ENCODE data around the gene ADAMTS13.

The ADAMTS13 gene

GRCh38 chr9:133472277-133472645 is 50.1 kb downstream of the ADAMTS13 start:
- DNase-seq (ENCODE audit: low spot score): no peak

GRCh38 chr9:133472753-133473378 is 50.7 kb downstream of the ADAMTS13 start:
- no peak for DNase-seq (ENCODE audit: low spot score)

DNA sequence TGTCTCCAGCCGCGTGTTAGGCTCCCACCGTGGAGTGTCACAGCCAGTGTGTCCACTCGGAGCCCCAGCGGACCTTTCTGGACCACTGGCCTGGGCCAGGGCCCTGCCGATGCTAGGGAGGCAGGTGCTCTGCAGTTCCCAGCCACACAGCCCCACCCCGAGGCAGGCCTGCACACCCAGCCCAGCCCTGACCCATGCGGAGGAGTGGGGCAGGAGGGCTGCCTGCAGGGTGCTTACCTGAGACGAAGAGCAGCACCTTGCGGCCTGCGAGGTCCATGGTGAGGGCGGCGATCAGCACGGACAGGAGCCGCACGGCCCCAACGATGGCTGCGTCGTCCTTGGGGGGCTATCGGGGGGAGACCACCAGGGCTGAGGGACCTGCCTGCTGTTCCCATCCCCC is 51.6 kb downstream of the ADAMTS13 start:
- DNase-seq (ENCODE audit: low spot score): no peak

DNA sequence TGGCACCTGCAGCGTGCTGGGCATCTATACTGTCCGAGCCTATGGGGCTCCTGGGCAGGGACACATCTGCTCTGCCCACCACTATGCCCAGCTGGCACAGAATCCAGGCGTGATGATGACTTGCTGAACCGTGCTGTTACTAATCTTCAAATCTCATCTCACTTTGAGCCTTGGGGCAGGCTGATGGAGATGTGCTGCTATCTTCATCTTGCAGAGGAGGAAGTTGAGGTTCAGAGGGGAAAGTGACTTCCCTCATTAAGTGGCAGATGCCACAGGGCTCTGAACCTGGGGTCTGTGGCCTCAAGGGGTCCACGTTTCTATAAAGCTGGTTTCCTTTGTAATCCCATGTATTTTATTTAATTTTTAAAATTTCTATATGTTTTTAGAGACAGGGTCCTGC is 52.0 kb downstream of the ADAMTS13 start:
- DNase-seq (ENCODE audit: low spot score): no peak

- DNase-seq (ENCODE audit: low spot score): no peak
These were observed 52.7 kb downstream of the ADAMTS13 start for GRCh38 chr9:133474853-133475252.

- no peak for DNase-seq (ENCODE audit: low spot score)
These were observed 53.3 kb downstream of the ADAMTS13 start for GRCh38 chr9:133475292-133476012.

DNA sequence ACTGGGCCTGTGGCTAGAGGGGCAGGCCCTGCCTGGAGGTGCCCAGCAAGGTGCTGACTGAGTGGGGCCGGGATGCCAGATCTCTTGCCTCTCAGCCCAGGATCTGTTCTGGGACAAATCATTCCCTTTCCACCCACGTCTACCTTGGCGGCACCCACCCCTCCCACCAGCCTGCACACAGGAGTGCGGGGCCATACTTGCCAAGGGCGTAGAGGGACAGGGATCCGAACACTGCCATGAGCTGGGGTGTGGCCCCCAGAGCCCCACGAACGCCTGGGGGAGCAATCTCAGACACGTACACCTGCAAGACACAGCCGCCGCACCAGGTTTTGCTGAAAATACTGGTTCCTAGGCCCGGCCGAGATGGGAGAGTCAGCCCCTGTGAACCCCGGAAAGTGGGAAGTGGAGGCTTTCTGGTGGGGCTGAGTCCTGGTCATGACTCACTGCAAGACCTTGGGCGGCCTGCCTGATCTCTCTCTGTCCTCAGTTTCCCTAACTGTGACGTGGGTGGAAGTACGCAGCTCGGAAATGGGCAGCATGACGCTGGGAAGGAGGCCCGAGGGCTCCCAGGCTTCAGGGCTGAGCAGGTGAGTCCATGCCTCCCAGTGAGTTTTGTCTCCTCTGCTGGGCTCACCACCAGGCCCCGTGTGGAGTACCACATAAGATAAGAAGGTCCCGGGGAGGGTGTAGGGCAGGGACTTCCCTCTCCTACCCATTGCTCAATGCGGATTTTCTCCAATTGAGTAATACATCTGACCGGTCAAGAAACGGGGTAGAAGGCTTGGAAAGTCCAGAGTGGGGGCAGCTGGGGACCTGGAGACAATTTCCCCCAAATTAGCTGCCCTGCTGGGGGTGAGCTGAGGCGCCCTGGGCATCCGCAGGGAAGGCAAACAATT is 54.1 kb downstream of the ADAMTS13 start:
- no peak for DNase-seq (ENCODE audit: low spot score)

- no peak for DNase-seq (ENCODE audit: low spot score)
These were observed 54.8 kb downstream of the ADAMTS13 start for GRCh38 chr9:133476941-133477340.

GRCh38 chr9:133477461-133477860 is 55.3 kb downstream of the ADAMTS13 start:
- DNase-seq (ENCODE audit: low spot score): no peak

DNA sequence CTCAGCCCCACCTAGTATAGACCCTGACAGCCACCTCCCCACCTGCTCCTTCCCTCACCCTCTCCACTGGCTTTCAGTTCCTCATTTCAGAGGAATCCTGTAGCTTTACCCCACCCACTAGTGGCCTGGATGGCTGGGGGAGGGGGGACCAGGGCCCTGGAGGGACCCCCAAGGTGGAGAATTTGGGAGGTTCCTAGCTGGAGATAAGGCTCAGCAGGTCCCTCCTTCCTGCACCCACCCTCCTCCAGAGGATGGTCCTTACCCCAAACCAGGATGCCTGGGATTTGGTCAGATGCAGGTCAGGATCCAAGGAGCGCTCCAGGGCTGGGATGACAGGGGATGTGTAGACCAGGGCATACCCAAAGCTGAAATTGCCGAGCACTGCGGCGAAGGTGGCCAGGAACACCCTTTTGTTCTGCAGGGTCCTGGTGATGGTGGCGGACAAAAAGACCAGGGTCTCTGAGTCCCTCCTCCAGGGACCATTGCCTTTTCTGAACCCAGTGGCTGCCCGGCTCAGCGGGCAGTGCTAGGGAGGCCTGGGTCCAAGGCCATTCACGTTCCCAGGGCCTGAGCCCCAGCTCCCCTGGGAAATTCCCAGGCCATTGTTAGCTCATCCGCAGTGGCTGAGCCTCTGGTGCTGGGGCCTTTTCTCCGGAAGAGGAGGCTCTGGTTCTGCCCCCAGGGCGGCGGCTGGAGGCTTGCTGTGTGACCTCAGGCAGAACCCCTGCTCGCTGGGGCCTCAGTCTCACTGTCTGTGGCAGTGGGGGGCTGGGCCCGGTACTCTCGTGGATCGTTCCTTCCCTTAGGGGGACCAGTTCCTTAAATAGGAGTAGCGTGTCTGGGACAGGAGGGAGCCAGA is 56.1 kb downstream of the ADAMTS13 start:
- DNase-seq (ENCODE audit: low spot score): no peak

DNA sequence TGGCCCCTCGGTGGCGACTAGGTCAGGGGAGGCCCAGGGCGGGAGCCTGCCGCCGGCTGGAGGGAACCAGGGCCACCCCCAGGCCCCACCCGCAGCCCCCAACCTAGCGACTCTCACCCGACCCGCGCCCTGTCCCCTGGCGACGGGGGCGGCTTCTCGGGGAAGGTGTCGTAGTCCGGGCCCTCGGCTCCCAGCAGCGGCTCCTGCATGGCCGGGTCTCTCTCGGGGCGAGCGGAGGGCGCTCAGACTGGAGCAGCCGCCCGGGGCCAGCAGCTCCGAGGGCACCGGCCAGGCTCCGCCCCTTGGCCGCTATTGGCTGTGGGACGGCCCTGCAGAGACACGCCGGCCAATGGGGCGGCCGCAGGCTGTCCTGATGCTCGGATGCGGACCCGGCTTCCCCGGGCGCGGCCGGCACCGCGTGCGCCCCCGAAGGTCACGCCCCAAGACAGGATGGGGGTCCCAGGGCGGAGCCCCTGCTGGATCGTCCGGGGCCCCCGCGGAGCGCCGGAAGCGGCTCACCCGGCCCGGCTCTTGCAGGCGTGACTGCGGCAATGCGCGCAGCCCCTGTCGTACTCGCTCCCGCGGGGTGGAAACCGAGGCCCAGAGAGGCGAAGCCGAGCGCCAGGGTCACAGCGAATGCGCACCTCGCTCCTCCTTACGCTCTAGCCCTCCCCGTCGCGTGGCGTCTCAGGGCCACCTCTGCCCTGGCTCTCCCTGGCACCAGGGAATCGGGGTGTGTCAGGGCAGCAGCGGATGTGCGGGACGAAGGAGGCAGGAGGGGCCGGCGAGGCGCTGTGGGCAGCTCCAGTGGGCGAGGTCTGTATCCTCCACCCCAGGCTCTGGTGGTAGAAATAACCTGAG is 56.9 kb downstream of the ADAMTS13 start, which contains the start of gene SLC2A6:
Gene SLC2A6, minus strand, starts transcription at position 249 of the 861 bp plus-strand sequence. Its CDS starts 40 bp downstream, at position 209.
- DNase-seq (ENCODE audit: low spot score): peak; percentile 79

- DNase-seq (ENCODE audit: low spot score): no peak
These were observed 61.4 kb downstream of the ADAMTS13 start for GRCh38 chr9:133483611-133484010.

GRCh38 chr9:133484671-133485437 is 62.7 kb downstream of the ADAMTS13 start:
- no peak for DNase-seq (ENCODE audit: low spot score)

- no peak for DNase-seq (ENCODE audit: low spot score)
These were observed 63.5 kb downstream of the ADAMTS13 start for GRCh38 chr9:133485531-133486260.

GRCh38 chr9:133487331-133487725 is 65.2 kb downstream of the ADAMTS13 start:
- no peak for DNase-seq (ENCODE audit: low spot score)

DNA sequence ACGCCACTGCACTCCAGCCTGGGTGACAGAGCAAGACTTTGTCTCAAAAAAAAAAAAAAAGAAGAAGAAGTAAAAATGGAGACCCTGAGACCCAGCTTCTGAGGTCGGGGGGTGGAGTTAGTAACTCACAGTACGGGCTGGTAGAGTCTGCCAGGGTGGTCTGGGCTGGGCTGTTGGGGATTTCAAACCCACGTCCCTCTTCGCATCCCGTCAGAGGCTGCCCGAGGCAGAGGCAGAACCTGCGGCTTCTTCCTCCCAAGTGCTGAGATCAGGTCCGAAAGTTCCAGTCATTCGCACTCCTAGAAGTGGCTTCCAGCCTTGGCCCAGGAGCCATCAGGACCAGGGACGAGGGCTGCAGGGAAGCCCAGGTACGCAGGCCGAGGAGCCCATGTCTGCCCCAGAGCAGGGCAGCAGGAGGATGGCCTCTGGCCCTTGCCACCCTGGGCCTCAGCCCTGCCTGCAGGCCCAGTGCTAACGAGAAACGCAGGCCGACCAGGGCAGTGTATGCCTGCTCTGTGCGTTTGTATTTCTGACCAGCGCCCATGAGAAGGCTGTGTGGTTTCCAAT is 66.6 kb downstream of the ADAMTS13 start:
- DNase-seq (ENCODE audit: low spot score): no peak

DNA sequence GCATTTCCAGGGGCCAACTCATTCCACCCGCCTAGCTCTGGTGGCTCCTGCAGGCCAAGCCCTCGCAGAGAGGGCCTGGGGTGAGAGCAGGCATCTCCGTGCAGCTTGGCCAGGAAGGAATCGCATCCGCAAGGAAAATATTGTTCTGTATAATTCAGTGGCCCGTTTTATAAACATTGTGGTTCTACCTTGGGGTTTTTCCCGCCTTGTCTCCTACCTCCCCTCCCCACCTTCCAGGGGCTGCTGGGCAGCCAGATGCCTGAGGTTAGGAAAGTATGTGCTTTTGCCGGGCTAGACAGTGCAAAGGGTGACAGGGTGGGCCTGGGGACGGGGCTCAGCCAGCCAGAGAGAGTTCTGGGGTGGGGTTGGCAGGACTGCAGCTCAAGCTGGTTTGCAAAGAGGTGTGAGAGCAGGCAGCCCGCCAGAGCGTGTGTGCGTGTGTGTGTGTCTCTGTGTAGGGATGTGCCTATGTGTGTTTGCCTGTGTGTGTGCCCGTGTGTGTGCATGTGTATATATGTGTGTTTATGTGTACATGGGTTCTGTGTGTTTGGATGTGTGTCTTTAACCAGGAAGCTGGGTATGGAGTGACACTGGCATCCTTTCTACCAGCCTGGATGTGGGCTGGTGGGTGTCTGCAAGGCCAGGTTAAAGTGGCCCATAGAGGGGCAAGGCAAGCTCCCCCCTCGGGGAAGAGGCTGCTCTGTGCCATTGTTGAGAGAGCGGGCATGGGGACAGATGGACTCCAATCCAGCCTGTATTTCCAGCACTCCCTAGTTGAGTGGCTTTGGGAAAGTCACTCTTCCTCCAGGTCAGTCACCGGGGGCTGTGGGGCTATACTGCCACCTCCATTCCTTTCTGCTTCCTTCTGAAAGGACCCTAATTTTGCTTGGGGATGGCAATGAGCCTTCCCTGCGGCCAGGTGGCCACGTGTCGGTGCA is 67.4 kb downstream of the ADAMTS13 start:
- no peak for DNase-seq (ENCODE audit: low spot score)

DNA sequence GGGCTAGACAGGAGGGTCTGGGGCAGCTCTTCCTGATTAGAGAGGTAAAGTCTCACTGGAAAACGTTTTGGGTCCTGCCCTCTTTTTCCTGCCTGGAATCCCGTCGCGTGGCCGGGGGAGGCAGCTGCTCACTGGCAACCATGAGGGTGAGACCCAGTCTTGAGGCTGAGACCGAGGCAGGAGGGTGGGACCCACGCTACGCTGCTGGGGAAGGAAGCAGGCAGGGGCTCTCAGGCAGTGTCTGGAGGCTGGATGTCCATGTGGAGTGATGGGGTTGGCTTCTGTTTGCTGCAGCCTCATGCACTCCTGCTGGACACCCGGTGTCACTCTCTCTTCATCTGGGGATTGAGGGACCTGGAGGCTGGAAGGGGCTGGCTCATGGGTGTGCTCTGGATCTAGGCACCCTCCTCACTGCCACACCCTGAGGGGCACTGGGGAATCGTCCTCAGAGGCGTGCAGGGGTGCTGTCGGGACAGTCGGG is 68.1 kb downstream of the ADAMTS13 start:
- no peak for DNase-seq (ENCODE audit: low spot score)
